IPS-20b (cell line): ENCODE measurements around the gene HSPG2.

Experiments used
- H3K27ac ChIP-seq: one replicate; pipeline ENCODE4 v1.5.1; 2013; ENCODE audit warnings: low read length
- H3K27me3 ChIP-seq: 2 replicates; pipeline ENCODE4 v1.6.1; 2013; ENCODE audit warnings: mild to moderate bottlenecking, low read length, inconsistent platforms; ENCODE audit not compliant: insufficient read depth
- H3K36me3 ChIP-seq: 2 replicates; pipeline ENCODE4 v1.6.1; 2013; ENCODE audit warnings: low read depth, mild to moderate bottlenecking, inconsistent platforms, low read length, moderate library complexity; ENCODE audit not compliant: insufficient read depth
- H3K4me1 ChIP-seq: 2 replicates; pipeline ENCODE4 v1.6.1; 2013; ENCODE audit warnings: mild to moderate bottlenecking, control low read depth, inconsistent platforms, low read length, moderate library complexity; ENCODE audit not compliant: insufficient read depth
- H3K4me3 ChIP-seq: 2 replicates; pipeline ENCODE4 v1.5.1; 2013; ENCODE audit warnings: mild to moderate bottlenecking, low read length, inconsistent platforms
- H3K9ac ChIP-seq: 2 replicates; pipeline ENCODE4 v1.6.1; 2013; ENCODE audit warnings: low read depth, mild to moderate bottlenecking, inconsistent platforms, low read length, moderate library complexity
- H3K9me3 ChIP-seq: 2 replicates; pipeline ENCODE4 v1.6.1; 2013; ENCODE audit warnings: mild to moderate bottlenecking, low read depth, low read length, inconsistent platforms; ENCODE audit not compliant: insufficient read depth

HSPG2 gene

DNA sequence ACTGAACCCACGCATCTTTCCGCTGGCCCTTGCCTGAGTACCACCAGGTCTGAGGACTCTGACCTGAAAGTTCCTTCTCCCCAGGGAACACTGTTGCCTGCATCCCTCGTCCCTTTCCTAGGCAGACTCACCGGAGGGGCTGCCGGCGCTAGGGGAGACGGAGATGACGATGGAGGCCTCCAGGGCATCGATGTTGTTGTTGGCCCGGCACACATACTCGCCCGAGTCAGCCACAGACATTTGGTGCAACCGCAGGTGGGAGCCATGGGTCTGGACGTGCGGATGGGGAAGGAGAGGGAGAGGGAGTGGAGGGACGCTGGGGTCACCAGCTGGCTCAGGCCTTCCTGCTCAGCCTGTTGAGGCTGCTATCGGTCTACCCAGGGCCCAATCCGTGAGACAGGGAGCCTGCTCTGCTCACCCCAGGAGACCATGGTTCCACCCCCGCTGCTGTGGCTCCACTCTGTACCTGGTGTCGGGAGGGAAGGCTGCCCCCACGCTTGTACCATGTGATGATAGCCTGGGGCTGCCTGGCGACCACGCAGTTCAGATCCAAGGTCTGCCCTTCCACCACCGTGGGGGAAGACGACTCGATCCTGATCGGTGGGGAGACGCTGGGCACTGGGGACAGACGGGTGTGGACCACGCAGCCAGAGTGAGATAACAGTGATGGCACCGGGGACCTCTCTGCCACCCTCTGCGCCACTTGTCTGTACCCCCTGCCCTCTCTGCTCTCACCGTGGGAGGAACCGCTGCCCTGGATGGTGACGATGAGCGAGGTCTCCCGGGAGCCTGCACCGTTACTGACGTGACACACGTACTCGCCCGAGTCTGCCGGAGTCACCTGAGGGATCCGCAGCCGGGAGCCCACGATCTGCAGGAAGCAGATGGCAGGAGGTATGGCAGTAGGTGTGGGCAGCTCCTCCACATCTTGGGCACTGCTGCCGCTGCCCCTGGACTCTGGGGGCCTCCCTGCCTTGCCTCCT, 89.6 kb downstream of the HSPG2 start:
- Histone ChIP-seq H3K27ac (no peak overlapping the region), H3K4me1 (no peaks in the 10 kb centered on the region), H3K4me3 (no peak overlapping the region), H3K9me3 (no peaks in the 10 kb centered on the region), H3K36me3 (peaks cover 67% of the 10 kb centered on the region), H3K27me3 (no peaks in the 10 kb centered on the region), H3K9ac (no peak overlapping the region)

DNA sequence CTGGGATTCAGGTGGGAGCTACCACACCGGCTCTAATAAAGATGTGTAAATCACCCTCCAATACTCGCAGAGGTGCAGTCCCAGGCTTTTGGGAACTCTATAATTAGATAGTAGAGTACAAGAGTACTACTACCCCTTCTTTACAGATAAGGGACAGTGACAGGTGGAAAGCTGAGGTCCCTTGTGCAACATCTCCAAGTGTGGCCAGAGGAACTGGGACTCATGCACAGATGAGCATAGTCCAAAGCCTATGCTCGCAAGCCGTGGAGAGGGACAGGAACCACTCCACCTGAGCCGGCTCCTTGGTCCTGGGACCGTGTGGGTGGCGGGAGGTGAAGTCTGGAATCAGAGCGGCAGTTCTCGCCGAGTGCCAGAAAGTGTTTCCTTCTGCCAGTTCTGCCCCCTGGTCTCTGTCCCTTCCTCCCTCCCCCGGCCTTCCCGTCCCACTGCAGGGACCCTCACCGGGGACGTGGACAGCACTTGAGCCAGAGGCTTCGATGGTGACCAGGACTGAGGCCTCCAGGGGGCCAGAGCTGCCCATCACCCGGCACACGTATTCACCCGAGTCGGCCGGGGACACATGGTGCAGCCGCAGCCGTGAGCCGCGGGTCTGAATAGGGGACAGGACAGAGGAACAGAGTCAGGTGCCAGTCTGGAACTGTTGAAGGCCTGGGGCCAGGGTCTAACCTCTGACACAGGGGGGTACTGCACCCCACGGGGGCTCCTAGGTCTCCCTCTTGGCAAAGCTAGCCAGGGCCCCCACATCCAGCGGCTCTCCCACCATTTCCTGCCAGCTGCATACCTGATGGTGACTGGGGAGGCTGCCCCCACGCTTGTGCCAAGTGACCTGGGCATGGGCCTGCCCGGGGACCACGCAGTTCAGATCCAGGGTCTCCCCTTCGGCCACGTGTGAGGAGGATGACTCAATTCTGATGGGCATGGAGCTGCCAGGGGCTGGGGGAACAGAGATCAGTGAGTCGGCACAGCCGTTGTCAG, 91.2 kb downstream of the HSPG2 start:
- Histone ChIP-seq H3K9ac (no peak overlapping the region), H3K27me3 (no peaks in the 10 kb centered on the region), H3K4me3 (no peak overlapping the region), H3K9me3 (no peaks in the 10 kb centered on the region), H3K27ac (no peak overlapping the region), H3K36me3 (peaks cover 58% of the 10 kb centered on the region), H3K4me1 (no peaks in the 10 kb centered on the region)

DNA sequence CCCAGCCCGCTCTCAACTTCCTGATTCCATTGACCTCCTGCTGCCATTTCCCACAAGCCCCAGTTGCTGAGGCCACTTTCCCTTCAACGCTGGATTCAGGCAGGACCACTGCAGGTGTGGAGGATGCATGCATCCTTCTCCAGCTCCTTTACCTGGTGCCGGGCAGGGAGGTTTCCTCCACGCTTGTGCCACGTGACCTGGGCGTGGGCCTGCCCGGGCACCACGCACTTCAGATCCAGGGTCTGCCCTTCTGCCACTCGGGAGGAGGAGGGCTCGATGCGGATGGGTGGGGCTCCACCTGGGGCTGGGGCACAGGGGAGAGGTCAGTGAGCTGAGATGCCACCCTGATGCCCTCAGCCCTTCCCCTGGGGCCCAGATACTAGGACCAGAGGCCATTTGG, 93.1 kb downstream of the HSPG2 start:
- Histone ChIP-seq H3K9ac (no peak overlapping the region), H3K9me3 (no peaks in the 10 kb centered on the region), H3K27me3 (no peaks in the 10 kb centered on the region), H3K4me1 (no peaks in the 10 kb centered on the region), H3K36me3 (peaks cover 55% of the 10 kb centered on the region), H3K27ac (no peak overlapping the region), H3K4me3 (no peak overlapping the region)

DNA sequence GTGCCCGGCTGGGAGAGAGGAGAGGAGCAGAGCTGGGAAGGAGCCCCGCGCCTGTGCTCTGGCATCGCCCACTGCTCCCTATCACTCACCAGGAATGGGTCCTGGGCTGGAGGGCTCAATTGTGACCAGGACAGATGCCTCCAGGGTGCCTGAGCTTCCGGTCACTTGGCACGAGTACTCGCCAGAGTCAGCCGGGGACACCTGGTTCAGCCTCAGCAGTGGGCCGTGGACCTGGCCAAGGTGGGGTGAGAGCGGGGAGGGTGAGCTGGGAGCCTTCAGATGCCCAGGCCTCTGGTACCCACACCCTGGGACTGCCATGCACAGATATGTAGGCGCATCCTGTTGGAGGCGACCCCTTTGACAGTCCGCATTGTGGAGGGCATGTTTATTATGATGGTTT, 93.9 kb downstream of the HSPG2 start:
- Histone ChIP-seq H3K36me3 (peaks cover 56% of the 10 kb centered on the region), H3K4me1 (no peaks in the 10 kb centered on the region), H3K9me3 (no peaks in the 10 kb centered on the region), H3K9ac (no peak overlapping the region), H3K4me3 (no peak overlapping the region), H3K27me3 (no peaks in the 10 kb centered on the region), H3K27ac (no peak overlapping the region)

DNA sequence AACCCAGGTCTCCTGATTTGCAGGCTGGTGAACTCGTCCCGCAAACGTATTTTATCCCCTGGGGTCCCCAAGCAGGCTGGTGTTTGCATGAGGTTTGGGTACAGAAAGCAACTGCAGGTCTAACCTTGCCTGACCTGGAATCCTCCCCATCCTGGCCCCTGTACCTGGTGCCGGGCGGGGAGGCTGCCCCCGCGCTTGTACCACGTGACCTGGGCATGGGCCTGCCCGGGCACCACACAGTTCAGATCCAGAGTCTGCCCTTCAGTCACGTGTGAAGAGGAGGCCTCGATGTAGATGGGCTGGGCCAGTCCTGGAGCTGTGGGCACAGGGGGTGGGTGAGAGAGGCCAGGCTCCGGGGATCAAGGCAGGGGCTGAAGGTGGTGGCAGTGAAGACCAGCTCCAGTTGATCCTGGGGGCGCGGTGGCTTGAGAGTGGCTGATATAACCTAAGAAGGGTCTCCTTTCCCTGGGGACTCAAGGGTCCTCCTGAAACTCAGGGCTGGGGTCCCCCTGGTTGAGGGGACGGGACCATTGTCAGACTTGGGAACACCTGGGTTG, 94.4 kb downstream of the HSPG2 start:
- Histone ChIP-seq H3K4me1 (no peaks in the 10 kb centered on the region), H3K9me3 (no peaks in the 10 kb centered on the region), H3K36me3 (peaks cover 54% of the 10 kb centered on the region), H3K4me3 (no peak overlapping the region), H3K9ac (no peak overlapping the region), H3K27me3 (no peaks in the 10 kb centered on the region), H3K27ac (no peak overlapping the region)

DNA sequence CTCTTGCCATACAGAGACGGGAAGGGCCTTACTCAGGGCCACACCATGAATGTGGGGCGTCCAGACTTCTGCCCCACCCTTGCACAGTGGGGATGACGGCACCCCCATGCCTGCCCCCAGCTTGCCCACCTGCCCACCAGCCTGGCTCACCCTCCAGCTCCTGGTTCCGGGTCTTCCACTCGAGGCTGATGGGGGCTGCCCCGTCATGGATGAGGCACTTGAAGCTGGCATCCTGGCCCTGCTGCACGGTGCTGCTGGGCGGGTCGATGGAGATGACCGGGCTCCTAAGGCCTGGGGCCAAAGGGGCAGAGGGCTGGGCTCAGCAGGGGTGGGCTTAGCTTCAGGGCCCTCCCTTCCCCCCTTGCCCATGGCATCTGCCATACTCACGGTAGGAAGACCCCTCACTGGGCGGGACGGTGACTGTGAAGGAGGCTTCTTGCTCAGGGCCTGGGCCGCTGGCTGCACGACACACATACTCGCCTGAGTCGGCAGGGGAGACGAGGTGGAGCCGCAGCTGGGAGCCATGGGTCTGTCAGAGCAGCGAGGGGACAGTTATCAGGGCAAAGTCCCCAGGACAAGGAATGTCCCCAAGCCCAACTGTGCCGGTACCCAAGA, 95.2 kb downstream of the HSPG2 start:
- H3K27me3 ChIP-seq: no peaks in the 10 kb centered on the region
- H3K4me1 ChIP-seq: no peaks in the 10 kb centered on the region
- H3K9ac ChIP-seq: no peak overlapping the region
- H3K27ac ChIP-seq: no peak overlapping the region
- H3K9me3 ChIP-seq: no peaks in the 10 kb centered on the region
- peaks cover 48% of the 10 kb centered on the region for H3K36me3 ChIP-seq
- no peak overlapping the region for H3K4me3 ChIP-seq

DNA sequence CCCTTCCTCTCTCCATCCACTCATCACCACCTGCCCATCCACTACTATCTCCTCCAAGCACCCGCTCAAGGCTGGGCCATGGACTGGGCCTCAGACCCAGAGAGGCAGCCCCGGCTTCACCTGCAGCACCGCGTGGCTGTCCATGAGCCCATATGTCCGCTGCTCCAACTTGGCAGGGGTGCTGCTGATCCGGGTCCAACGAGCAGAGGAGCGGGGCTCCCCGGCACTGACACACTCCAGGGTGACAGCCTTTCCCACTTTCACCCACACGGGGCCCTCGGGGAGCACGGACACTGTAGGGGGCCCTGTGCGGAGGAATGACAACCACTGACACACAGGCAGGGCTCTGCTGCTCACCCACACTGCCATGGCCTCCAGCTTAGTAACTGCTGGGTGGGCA, 96.1 kb downstream of the HSPG2 start:
- Histone ChIP-seq H3K9ac (no peak overlapping the region), H3K9me3 (no peaks in the 10 kb centered on the region), H3K4me1 (no peaks in the 10 kb centered on the region), H3K27ac (no peak overlapping the region), H3K4me3 (no peak overlapping the region), H3K36me3 (peaks cover 53% of the 10 kb centered on the region), H3K27me3 (no peaks in the 10 kb centered on the region)

DNA sequence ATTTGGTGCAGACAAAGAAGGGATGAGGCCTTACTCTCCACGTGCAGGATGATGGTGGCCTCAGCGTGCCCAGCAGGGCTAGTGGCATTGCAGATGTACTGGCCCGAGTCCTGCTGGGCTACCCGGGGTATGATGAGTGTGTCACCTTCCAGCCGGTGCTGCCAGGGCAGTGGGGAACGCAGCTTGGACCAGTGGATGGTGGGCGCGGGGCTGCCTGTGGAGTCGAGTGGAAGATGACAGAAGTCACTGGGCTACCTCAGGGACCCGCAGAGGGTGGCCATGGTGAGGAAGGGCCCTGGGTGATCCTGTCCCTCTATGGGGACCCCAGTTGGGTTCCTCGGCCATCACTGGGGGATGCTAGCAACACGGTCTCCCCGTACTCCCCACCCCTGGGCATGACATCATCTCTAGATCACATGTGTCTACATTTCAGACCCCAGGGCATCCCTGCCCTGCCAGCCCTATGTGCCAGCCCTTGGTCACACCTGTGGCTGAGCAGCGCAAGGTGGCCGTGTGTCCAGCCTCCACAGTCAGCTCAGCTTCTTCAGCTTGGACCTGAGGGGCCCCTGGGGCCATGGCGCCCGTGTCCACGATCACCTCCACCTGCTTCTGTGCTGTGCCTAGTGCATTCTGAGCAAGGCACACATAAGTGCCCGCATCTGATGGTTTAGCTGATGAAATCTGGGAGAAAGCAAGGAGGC, 97.6 kb downstream of the HSPG2 start:
- peaks cover 56% of the 10 kb centered on the region for H3K36me3 ChIP-seq

DNA sequence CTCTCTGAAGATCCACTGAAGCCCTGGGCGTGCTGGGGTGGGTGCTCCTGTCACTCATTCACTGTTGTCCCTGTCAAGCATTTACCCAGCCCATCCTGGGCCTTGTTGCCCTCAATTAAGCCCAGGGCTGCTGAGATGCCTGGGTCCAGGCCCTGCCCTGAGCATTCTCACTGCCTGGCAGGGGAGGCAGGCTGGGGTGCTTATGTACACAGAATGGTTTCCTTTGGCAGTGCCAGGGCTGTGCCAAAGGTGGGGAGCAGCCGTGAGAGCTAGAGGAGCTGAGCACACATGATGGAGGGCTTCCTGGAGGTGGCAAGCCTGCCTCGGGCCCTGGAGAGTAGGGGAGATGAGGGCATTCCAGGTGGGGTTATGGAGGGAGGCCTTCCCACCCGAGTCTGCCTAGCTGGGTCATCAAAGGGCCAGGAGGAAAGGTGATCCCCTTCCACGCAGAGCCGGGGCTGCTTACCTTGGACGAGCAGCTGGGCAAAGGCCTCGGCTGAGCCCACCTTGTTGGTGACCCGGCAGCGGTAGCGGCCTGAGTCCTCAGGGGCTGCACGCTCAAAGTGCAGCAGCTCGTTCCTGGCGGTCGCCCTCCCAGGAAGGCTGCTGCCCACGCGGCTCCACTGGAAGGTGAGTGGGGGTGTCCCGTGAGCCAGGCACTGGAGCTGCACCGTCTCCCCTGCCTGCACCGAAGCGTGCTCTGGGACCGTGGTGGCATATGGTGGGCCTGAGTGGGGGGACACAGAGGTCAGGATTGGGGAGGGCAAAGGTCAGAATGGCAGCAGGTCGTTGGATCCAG, 98.6 kb downstream of the HSPG2 start:
- no peaks in the 10 kb centered on the region for H3K27me3 ChIP-seq
- H3K4me1 ChIP-seq: no peaks in the 10 kb centered on the region
- H3K9ac ChIP-seq: no peak overlapping the region
- peaks cover 63% of the 10 kb centered on the region for H3K36me3 ChIP-seq
- H3K27ac ChIP-seq: no peak overlapping the region
- no peak overlapping the region for H3K4me3 ChIP-seq
- peaks cover 5% of the 10 kb centered on the region; the same call in 1 of the 2 replicates for H3K9me3 ChIP-seq

More for the DNA sequence above, 97.6 kb downstream of the HSPG2 start:
- Histone ChIP-seq H3K27me3 (no peaks in the 10 kb centered on the region), H3K4me1 (no peaks in the 10 kb centered on the region), H3K27ac (no peak overlapping the region), H3K4me3 (no peak overlapping the region), H3K9ac (no peak overlapping the region), H3K9me3 (peaks cover 4% of the 10 kb centered on the region; the same call in 1 of the 2 replicates)

DNA sequence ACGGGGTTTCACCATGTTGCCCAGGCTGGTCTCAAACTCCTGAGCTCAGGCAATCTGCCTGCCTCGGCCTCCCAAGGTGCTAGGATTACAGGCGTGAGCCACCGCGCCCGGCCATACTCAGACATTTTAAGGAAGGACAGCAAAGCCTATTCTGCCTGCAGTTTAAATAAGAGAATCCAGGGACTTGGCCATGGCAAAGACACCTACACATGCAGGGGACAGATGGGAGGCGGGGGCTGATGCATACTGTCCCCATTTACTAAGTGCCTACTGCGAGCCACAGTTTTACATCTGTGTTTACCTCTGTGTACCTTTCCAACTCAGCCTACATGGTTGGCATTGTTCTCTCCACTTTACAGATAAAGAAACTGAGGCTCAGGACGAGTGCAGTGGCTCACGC, 99.6 kb downstream of the HSPG2 start:
- peaks cover 5% of the 10 kb centered on the region; the same call in 1 of the 2 replicates for H3K9me3 ChIP-seq
- H3K4me3 ChIP-seq: no peak overlapping the region
- H3K27ac ChIP-seq: no peak overlapping the region
- H3K9ac ChIP-seq: no peak overlapping the region
- H3K4me1 ChIP-seq: no peaks in the 10 kb centered on the region
- peaks cover 63% of the 10 kb centered on the region for H3K36me3 ChIP-seq
- no peaks in the 10 kb centered on the region for H3K27me3 ChIP-seq
